AG10803 (cell line): ENCODE data around the gene CSNK1A1L.
"Not testable (repeated sequence)": the region's sequence is repeated elsewhere in the genome, so short reads cannot be mapped to it uniquely, and the experiment has no call there.

Experiments used
- DNase-seq: peaks from one replicate; pipeline ENCODE4 v3.0.0; 2010; ENCODE audit warnings: low read depth
- H3K4me3 ChIP-seq: 2 replicates; pipeline ENCODE4 v1.5.1; 2011; ENCODE audit warnings: mild to moderate bottlenecking, low read length, control low read depth
- TF ChIP-seq, protein P1 (sequence below): conservative IDR thresholded peaks from 2 replicates; pipeline ENCODE4 v1.5.1; 2011; ENCODE audit warnings: mild to moderate bottlenecking, low read length, control low read depth, inconsistent platforms

The CSNK1A1L gene

DNA sequence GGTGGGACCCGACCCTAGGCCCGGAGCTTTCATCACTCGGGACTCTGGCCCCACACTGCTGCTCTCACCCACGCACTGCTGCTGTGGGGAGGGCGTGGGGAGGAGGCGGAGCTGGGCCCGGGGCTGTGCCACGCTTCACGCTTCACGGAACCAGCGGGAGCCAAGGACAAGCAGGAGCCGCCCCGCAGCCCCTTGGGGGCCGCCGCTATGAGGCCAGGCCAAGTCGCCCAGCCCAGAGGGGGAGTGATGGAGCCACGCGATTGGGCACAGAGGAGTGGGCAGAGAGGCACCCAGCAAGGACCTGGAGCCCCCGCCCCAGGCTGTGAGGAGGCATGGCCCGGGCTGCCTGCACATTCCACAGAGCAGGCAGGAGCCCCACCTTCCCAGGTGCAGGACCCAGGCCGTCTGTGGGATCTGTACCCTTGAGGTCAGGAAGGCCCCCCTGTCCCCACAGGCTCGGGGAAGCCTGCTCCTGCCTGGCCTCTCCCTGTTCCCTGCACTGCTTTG lies 35.8 kb downstream of the CSNK1A1L start:
- H3K4me3 ChIP-seq, result no peak overlapping the region
- TF ChIP-seq, protein P1, sequence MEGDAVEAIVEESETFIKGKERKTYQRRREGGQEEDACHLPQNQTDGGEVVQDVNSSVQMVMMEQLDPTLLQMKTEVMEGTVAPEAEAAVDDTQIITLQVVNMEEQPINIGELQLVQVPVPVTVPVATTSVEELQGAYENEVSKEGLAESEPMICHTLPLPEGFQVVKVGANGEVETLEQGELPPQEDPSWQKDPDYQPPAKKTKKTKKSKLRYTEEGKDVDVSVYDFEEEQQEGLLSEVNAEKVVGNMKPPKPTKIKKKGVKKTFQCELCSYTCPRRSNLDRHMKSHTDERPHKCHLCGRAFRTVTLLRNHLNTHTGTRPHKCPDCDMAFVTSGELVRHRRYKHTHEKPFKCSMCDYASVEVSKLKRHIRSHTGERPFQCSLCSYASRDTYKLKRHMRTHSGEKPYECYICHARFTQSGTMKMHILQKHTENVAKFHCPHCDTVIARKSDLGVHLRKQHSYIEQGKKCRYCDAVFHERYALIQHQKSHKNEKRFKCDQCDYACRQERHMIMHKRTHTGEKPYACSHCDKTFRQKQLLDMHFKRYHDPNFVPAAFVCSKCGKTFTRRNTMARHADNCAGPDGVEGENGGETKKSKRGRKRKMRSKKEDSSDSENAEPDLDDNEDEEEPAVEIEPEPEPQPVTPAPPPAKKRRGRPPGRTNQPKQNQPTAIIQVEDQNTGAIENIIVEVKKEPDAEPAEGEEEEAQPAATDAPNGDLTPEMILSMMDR, result no peak
- no peak for DNase-seq

DNA sequence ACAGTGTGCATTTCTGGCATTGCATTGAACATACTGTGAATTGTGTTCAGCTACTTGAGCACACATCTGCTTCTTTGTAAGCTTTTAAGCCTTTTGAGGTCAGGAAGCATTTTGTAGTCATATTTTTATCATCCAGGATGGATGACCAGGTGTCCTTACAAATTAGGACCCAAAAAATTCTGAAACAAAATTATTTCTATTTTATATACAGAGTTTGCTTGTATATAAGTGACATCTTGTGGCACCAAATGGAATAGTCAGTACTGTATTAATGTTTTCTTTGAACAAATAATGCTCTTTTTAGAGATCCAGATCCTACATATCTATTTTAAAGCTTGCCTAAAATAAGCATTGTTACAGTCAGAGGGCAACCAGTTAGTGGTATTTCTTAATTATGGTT lies 36.5 kb downstream of the CSNK1A1L start:
- no peak overlapping the region for H3K4me3 ChIP-seq
- TF ChIP-seq, protein P1, result peak; percentile 45
- DNase-seq, result peak; percentile 17

DNA sequence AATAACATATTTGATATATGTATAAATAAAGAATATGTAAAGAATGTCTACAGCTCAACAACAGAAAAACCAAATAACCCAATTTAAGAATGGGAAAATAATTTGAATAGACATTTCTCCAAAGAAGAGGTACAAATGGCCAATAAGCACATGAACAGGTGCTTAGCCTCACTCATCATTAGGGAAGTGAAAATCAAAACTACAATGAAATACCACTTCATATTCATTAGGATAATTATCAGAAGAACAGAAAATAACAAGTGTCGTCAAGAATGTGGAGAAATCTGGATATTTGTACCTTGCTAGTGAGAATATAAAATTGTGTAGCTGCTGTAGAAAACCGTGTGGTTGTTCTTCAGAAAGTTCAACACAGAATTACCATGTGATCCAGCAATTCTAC lies 37.6 kb downstream of the CSNK1A1L start:
- DNase-seq, result no peak
- TF ChIP-seq, protein P1, result no peak
- no peak overlapping the region for H3K4me3 ChIP-seq

DNA sequence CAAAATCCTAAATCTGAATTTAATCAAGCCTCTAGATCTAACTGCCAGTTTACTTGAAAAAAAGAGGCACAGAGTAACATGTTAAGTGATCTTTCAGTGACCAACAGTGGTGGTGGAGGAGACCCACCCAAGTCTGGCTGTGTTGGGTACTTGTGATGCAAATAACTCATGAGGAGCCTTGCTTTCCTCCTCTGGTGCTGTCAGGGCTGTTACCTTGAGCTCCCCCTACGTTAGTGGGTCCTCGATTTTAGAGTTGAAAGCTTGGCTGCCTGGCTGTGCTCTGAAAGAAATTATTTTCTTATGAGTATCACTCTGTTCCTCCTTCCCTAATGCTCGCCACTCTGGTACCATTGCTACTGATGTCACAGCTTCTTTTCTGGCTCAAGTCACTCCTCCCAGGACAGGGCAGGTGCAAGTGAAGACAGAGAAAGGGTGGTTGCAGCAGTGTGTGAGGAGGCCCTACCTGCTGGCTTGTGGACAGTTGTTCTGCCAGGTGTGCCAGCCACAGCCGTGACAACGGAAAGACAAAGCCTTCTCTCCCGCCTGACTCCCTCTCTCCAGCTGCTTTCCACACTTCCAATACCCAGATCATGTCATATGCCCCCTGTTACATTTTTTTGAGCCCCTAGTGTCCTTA lies 39.5 kb downstream of the CSNK1A1L start:
- no peak overlapping the region for H3K4me3 ChIP-seq
- TF ChIP-seq, protein P1, result no peak
- no peak for DNase-seq

DNA sequence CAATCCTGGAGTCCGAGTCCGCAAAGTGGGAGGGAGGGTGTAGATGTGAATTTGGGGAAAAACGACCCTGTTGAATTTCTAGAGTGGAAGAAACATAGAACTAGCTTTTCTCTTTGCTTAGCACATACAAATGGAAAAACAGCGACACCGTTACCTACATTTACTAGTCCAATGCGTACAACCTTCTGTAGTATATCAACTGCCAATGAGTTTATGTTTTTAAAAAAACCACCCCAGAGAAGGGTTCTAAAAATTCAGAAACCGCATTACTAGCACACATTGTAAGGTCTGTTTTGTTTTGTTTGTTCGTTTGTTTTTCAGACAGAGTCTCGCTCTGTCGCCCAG lies 45.6 kb downstream of the CSNK1A1L start:
- DNase-seq, result no peak
- H3K4me3 ChIP-seq, result peak overlapping the region; percentile 91
- TF ChIP-seq, protein P1, result no peak

DNA sequence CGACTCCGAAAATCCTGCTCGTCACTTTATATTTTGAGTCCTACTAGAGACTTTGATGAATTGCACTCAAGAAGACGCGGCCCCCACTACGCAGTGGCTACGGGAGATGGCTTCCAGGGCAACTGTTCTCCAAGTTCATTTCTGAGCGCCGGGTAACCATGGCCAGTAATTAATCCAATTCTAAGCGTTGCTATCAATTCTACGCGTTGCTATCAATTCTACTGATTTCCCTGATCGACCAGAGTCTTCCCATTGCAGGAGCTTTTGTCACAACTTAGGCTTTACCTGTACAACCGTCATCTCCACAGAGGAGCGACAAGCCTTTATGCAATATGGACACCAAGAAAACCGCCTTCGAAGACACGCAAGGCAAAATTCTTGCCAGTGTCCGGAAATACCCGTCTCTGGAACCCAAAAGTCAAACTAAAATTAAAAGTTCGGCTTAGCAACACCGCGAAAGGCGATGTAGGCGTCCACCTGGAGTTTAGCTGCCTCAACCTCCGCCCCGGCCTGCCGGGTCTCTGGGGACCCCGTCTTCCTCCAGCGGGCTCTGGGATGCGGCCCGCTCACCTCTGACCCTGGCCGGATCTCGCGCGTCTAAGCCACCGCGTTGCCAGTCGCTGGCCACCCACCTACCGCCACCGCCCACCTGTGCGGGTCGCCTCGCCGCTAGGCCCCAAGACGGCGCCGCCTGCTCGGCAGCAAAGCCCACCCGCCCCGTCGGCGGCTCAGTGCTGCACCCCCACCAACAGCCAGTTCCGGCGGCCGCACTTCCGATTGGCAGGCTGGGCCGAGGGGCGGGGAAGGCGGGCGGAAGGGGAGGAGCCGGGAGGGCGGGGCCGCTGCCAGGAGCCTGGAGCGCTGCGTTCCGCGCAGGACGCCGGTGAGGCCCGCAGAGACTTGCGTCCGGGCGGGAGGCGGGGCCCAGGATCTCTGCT lies 46.3 kb downstream of the CSNK1A1L start, which contains the start of gene SUPT20H:
Gene SUPT20H, minus strand, starts transcription at position 779 of the 938 bp plus-strand sequence. CDS start 8,198 bp downstream, outside the sequence.
- DNase-seq, result peak; percentile 90
- H3K4me3 ChIP-seq, result peak within 1 kb of the TSS; percentile 91
- TF ChIP-seq, protein P1, result no peak

DNA sequence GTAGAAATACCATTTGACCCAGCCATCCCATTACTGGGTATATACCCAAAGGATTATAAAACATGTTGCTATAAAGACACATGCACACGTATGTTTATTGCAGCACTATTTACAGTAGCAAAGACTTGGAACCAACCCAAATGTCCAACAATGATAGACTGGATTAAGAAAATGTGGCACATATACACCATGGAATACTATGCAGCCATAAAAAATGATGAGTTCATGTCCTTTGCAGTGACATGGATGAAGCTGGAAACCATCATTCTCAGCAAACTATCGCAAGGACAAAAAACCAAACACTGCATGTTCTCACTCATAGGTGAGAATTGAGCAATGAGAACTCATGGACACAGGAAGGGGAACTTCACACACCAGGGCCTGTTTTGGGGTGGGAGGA lies 49.2 kb downstream of the CSNK1A1L start:
- DNase-seq, H3K4me3 ChIP-seq: not testable (repeated sequence)
